ENCODE measurements around the gene TOM1L2.

GRCh38 chr17:17887752-17888304, 84.4 kb downstream of the TOM1L2 start:
- TF ChIP-seq POLR2A (IDR thresholded peaks at IDR 0.05) (no peak), CTCF (IDR thresholded peaks at IDR 0.05) (no peak), POLR2AphosphoS5 (IDR thresholded peaks at IDR 0.05) (no peak)

Data from breast epithelium (tissue), 3 donors.